H1 (cell line): ENCODE results near the gene ITGA8. TPM values are rescaled to one million over a fixed set of nuclear protein-coding genes. Genes with fewer than 3 reads are reported as not detected.

Experiments
- CTCF ChIA-PET: fragments of 300-600 bp; sonication (Branson Sonifier 250); formaldehyde crosslinking; loops from one replicate; lab custom pipeline; 2021; ENCODE audit not compliant: partially characterized antibody; lab: Charles Lee
- POLR2A ChIA-PET: fragments of 300-600 bp; sonication (Branson Sonifier 250); formaldehyde crosslinking; loops from one replicate; lab custom pipeline; 2021; ENCODE audit warnings: inconsistent platforms; ENCODE audit not compliant: partially characterized antibody; lab: Charles Lee
- DNase-seq, 2 experiments: peaks; one replicate each; pipeline versions ENCODE4 v3.0.0 to v3.0.0-alpha.2; 2010 to 2022; ENCODE audit warnings: low spot score in 2 of 2, low read depth in 1 of 2, mixed read lengths in 1 of 2
- FAIRE-seq: peaks from 2 replicates; lab custom pipeline; 2011; peaks lifted over from hg19 to GRCh38; lab: Jason Lieb, UNC
- H2AFZ ChIP-seq: 2 replicates; pipeline ENCODE4 v1.8.1; 2012; ENCODE audit warnings: low read length, inconsistent platforms
- H2AK5ac ChIP-seq: 2 replicates; pipeline ENCODE4 v1.6.1; 2013; ENCODE audit warnings: low read depth, low read length
- H2BK120ac ChIP-seq: replicated peaks from 2 replicates; pipeline ENCODE3; 2013; ENCODE audit warnings: low read depth, low read length, inconsistent platforms
- H2BK12ac ChIP-seq: 2 replicates; pipeline ENCODE4 v1.6.1; 2013; ENCODE audit warnings: low read depth, low read length
- H2BK15ac ChIP-seq: 2 replicates; pipeline ENCODE4 v1.6.1; 2013; ENCODE audit warnings: low read length
- H2BK20ac ChIP-seq: 2 replicates; pipeline ENCODE4 v1.6.1; 2013; ENCODE audit warnings: low read length
- H2BK5ac ChIP-seq: 2 replicates; pipeline ENCODE4 v1.6.1; 2013; ENCODE audit warnings: low read depth, low read length
- H3K14ac ChIP-seq: 2 replicates; pipeline ENCODE4 v1.6.1; 2013; ENCODE audit warnings: inconsistent platforms; ENCODE audit not compliant: insufficient read length
- H3K18ac ChIP-seq: 2 replicates; pipeline ENCODE4 v1.6.1; 2013; ENCODE audit warnings: low read length; ENCODE audit errors: extremely low read depth
- H3K23ac ChIP-seq: 2 replicates; pipeline ENCODE4 v1.6.1; 2013; ENCODE audit warnings: inconsistent platforms; ENCODE audit not compliant: insufficient read length
- H3K23me2 ChIP-seq: 2 replicates; pipeline ENCODE4 v1.6.1; 2013; ENCODE audit warnings: low read depth, low read length
- H3K27ac ChIP-seq: 2 replicates; pipeline ENCODE4 v1.6.1; 2011; ENCODE audit warnings: low read depth, low read length, inconsistent platforms
- H3K27me3 ChIP-seq, 4 experiments: replicated peaks in 1 of 4; 1 replicate in 1 of 4; 2 replicates in 3 of 4; pipeline versions ENCODE4 v1.6.1 to v1.8.1; 2011 to 2013; ENCODE audit warnings: low read length in 3 of 4, mild to moderate bottlenecking in 3 of 4, inconsistent platforms in 2 of 4, mixed read lengths in 2 of 4, moderate library complexity in 1 of 4; ENCODE audit not compliant: control insufficient read depth in 3 of 4, insufficient read depth in 3 of 4; ENCODE audit errors: extremely low read depth in 1 of 4
- H3K36me3 ChIP-seq, 4 experiments: 2 replicates each; pipeline versions ENCODE4 v1.6.1 to v1.8.1; 2011 to 2013; ENCODE audit warnings: mild to moderate bottlenecking in 4 of 4, low read length in 3 of 4, moderate library complexity in 2 of 4, control low read depth in 1 of 4, inconsistent platforms in 1 of 4; ENCODE audit not compliant: insufficient read depth in 4 of 4, control insufficient read depth in 2 of 4
- H3K4ac ChIP-seq: replicated peaks from 2 replicates; pipeline ENCODE3; 2013; ENCODE audit warnings: low read length, low read depth, mixed read lengths, inconsistent platforms; ENCODE audit not compliant: insufficient read length
- H3K4me1 ChIP-seq, 4 experiments: replicated peaks in 1 of 4; 1 replicate in 1 of 4; 2 replicates in 3 of 4; pipeline versions ENCODE4 v1.6.1 to v1.8.1; 2011 to 2013; ENCODE audit warnings: low read length in 3 of 4, inconsistent platforms in 2 of 4, mixed read lengths in 1 of 4; ENCODE audit not compliant: insufficient read depth in 4 of 4, control insufficient read depth in 3 of 4
- H3K4me2 ChIP-seq, 2 experiments: 2 replicates each; pipeline versions ENCODE4 v1.6.1 to v1.8.1; 2011 to 2013; ENCODE audit warnings: low read depth in 2 of 2, low read length in 2 of 2, control low read depth in 1 of 2, inconsistent platforms in 1 of 2, mild to moderate bottlenecking in 1 of 2; ENCODE audit not compliant: insufficient read depth in 1 of 2
- H3K4me3 ChIP-seq, 4 experiments: fragments of 200-600, 300-600 bp in 1 of 4; sonication (generic), shearing (Covaris generic), sonication (Bioruptor Twin) in 1 of 4; 2 replicates each; pipeline versions ENCODE4 v1.5.1 to v1.8.1; 2011 to 2016; ENCODE audit warnings: low read length in 4 of 4, low read depth in 3 of 4, control low read depth in 2 of 4, inconsistent platforms in 2 of 4, mild to moderate bottlenecking in 2 of 4, mixed read lengths in 1 of 4, moderate library complexity in 1 of 4; ENCODE audit not compliant: insufficient read depth in 2 of 4; ENCODE audit errors: extremely low read depth in 1 of 4
- H3K56ac ChIP-seq: replicated peaks from 2 replicates; pipeline ENCODE3; 2013; ENCODE audit warnings: low read depth, mild to moderate bottlenecking, mixed read lengths, low read length, inconsistent platforms; ENCODE audit not compliant: insufficient read length
- H3K79me1 ChIP-seq: 2 replicates; pipeline ENCODE4 v1.6.1; 2013; ENCODE audit warnings: low read depth, low read length, control low read depth
- H3K79me2 ChIP-seq, 2 experiments: 2 replicates each; pipeline versions ENCODE4 v1.6.1 to v1.8.1; 2012 to 2013; ENCODE audit warnings: low read length in 2 of 2, mild to moderate bottlenecking in 2 of 2, inconsistent platforms in 1 of 2; ENCODE audit not compliant: insufficient read depth in 2 of 2, control insufficient read depth in 1 of 2
- H3K9ac ChIP-seq, 4 experiments: replicated peaks in 1 of 4; 1 replicate in 1 of 4; 2 replicates in 3 of 4; pipeline versions ENCODE4 v1.6.1 to v1.8.1; 2011 to 2013; ENCODE audit warnings: low read depth in 3 of 4, low read length in 3 of 4, control low read depth in 2 of 4, mild to moderate bottlenecking in 2 of 4, moderate library complexity in 2 of 4, inconsistent platforms in 1 of 4; ENCODE audit errors: extremely low read depth in 1 of 4
- H3K9me3 ChIP-seq, 2 experiments: 2 replicates each; pipeline versions ENCODE4 v1.6.1 to v1.8.1; 2012 to 2013; ENCODE audit warnings: mild to moderate bottlenecking in 2 of 2, moderate library complexity in 2 of 2, control low read depth in 1 of 2, inconsistent platforms in 1 of 2, low read depth in 1 of 2, low read length in 1 of 2, mixed read lengths in 1 of 2; ENCODE audit not compliant: insufficient read depth in 2 of 2
- H4K20me1 ChIP-seq, 2 experiments: replicated peaks in 1 of 2; 2 replicates each; pipeline versions ENCODE3 to v1.8.1; 2011 to 2013; ENCODE audit warnings: inconsistent platforms in 2 of 2, low read length in 2 of 2, mild to moderate bottlenecking in 1 of 2; ENCODE audit not compliant: insufficient read depth in 2 of 2, control insufficient read depth in 1 of 2
- H4K5ac ChIP-seq: 2 replicates; pipeline ENCODE4 v1.6.1; 2013; ENCODE audit warnings: low read length, low read depth, mixed read lengths, inconsistent platforms; ENCODE audit not compliant: insufficient read length
- H4K8ac ChIP-seq: 2 replicates; pipeline ENCODE4 v1.8.0; 2013; ENCODE audit warnings: mild to moderate bottlenecking, moderate library complexity, low read length, inconsistent platforms; ENCODE audit not compliant: insufficient read depth; ENCODE audit errors: extremely low read depth
- H4K91ac ChIP-seq: replicated peaks from 2 replicates; pipeline ENCODE3; 2013; ENCODE audit warnings: low read length, mixed read lengths, inconsistent platforms; ENCODE audit not compliant: insufficient read length
- BCL11A ChIP-seq, 2 experiments: IDR thresholded peaks; one replicate each; pipeline ENCODE4 v1.6.1; 2011; ENCODE audit warnings: low read depth in 2 of 2, low read length in 2 of 2, mild to moderate bottlenecking in 2 of 2
- CREB1 ChIP-seq: IDR thresholded peaks from 2 replicates; pipeline ENCODE4 v1.6.1; 2012; ENCODE audit warnings: inconsistent platforms
- EGR1 ChIP-seq: IDR thresholded peaks from 2 replicates; pipeline ENCODE4 v1.6.1; 2011; ENCODE audit warnings: low read depth, low read length, borderline replicate concordance
- FOSL1 ChIP-seq: IDR thresholded peaks from 2 replicates; pipeline ENCODE4 v1.6.1; 2011; ENCODE audit warnings: mild to moderate bottlenecking, low read depth, low read length, moderate library complexity; ENCODE audit not compliant: insufficient read depth
- GTF2F1 ChIP-seq: IDR thresholded peaks from 2 replicates; pipeline ENCODE4 v1.6.1; 2012; ENCODE audit warnings: low read depth, low read length, improper control_type of control experiment, borderline replicate concordance
- JUN ChIP-seq: IDR thresholded peaks from 2 replicates; pipeline ENCODE4 v1.6.1; 2011; ENCODE audit warnings: low read depth, mild to moderate bottlenecking, improper control_type of control experiment, low read length
- PHF8 ChIP-seq: fragments of 200-600 bp; sonication (generic); conservative IDR thresholded peaks from 2 replicates; pipeline ENCODE4 v1.7.1; 2012; ENCODE audit warnings: low read depth, mild to moderate bottlenecking, inconsistent platforms, low read length, moderate library complexity
- POLR2A ChIP-seq, 2 experiments: IDR thresholded peaks; 1 replicate in 1 of 2; 2 replicates in 1 of 2; pipeline ENCODE4 v1.6.1; 2011; ENCODE audit warnings: low read depth in 2 of 2, low read length in 2 of 2, mild to moderate bottlenecking in 2 of 2; ENCODE audit errors: control extremely low read depth in 1 of 2
- POU5F1 ChIP-seq: IDR thresholded peaks from 2 replicates; pipeline ENCODE4 v1.6.1; 2011; ENCODE audit warnings: low read depth, mild to moderate bottlenecking, low read length, moderate library complexity
- RBBP5 ChIP-seq: IDR thresholded peaks from 2 replicates; pipeline ENCODE4 v1.7.1; 2012; ENCODE audit warnings: low read depth, mild to moderate bottlenecking, inconsistent platforms, low read length, moderate library complexity, borderline replicate concordance
- SAP30 ChIP-seq: fragments of 300-600 bp; sonication (generic); IDR thresholded peaks from 2 replicates; pipeline ENCODE4 v1.7.1; 2012; ENCODE audit warnings: low read length, moderate library complexity, mild to moderate bottlenecking, inconsistent platforms; ENCODE audit not compliant: insufficient read depth, insufficient replicate concordance
- SIX5 ChIP-seq: IDR thresholded peaks from 2 replicates; pipeline ENCODE4 v1.6.1; 2011; ENCODE audit warnings: mild to moderate bottlenecking, low read depth, low read length
- SP2 ChIP-seq: IDR thresholded peaks from 2 replicates; pipeline ENCODE4 v1.6.1; 2012; ENCODE audit warnings: mild to moderate bottlenecking, low read length, inconsistent platforms
- ZNF274 ChIP-seq: IDR thresholded peaks from 2 replicates; pipeline ENCODE4 v1.7.0; 2012; ENCODE audit warnings: low read length, borderline replicate concordance; ENCODE audit errors: extremely low read depth
- WGBS, 2 experiments: shearing (Covaris generic) in 1 of 2; methylation state at CpG; one replicate each; pipeline versions ENCODE4 v1.1.6 to v1.1.7; 2013 to 2015; ENCODE audit warnings: low lambda C conversion rate in 2 of 2, mixed read lengths in 2 of 2, inconsistent platforms in 1 of 2, low coverage in 1 of 2, missing lambda C conversion rate in 1 of 2; ENCODE audit not compliant: insufficient replicate concordance in 2 of 2, insufficient coverage in 1 of 2, insufficient read length in 1 of 2; ENCODE audit errors: extremely low coverage in 1 of 2, missing lambda C conversion rate in 1 of 2; 5-methylcytosine and 5-hydroxymethylcytosine counted together
- polyA plus RNA-seq, 7 experiments: library from polyadenylated mRNA; depleted of rRNA in 3 of 7; stranded (reverse) in 5 of 7; unstranded in 2 of 7; fragments of >200 nt in 5 of 7; fragments of 200-250 nt in 2 of 7; gene quantifications; 1 replicate in 5 of 7; 2 replicates in 1 of 7; 4 replicates in 1 of 7; pipeline versions ENCODE4 v1.2.1 to v1.2.3, GENCODE V29; 2011 to 2013; ENCODE audit warnings: missing spikeins in 2 of 7, mixed read lengths in 2 of 7
- total RNA-seq: library from RNA; stranded (reverse); fragmentation: NEBNext Ultra II Directional; extraction: Animal tissue kit (Norgen Biotek cat#: 25700); gene quantifications from 2 replicates; pipeline ENCODE4 v1.2.1, GENCODE V29; 2021
- TF ChIP-seq, protein P1 (sequence below): IDR thresholded peaks from 2 replicates; pipeline ENCODE4 v1.6.1; 2012; ENCODE audit warnings: inconsistent platforms

ITGA8 gene
- total and polyA plus RNA-seq, 2 of the 8 experiments (the other 6 are each of a cell fraction or from before 2014, with no cell fraction given), result not detected

DNA sequence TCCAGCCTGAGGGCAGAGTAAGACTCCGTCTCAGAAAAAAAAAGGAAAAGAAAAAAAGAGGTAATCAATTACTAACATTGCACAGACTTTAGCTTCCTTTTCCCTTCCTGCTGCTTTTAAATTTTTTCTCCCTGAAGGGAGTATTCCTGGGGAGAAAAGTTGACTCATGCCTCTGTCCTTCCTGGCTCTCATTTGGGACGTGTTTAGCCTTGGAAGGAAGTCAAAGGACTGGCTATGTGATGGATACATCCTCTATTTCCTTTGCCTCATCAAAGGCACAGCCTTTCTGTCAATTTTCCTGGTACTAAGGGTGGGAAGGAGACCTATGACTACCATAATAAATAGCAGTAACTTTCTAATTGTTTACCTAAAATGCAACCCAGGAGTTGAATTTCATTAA, 77.6 kb downstream of the ITGA8 start:
- CTCF ChIA-PET, result interaction anchor here (1.0 to 1.4 kb wide), 2 partner anchors 14 to 78 kb away, joined by 3 read pairs; partner anchors contain the start of gene ITGA8
- 72% methylated on average over 1 of the region's 2 CpGs; no CpG with 5 or more reads in 1 of the 2 experiments for WGBS, 2 experiments
- Histone ChIP-seq H3K14ac (no peak overlapping the region), H2BK5ac (no peak overlapping the region), H3K4me1 (no peaks in the 10 kb centered on the region), H3K23me2 (no peaks in the 10 kb centered on the region), H3K56ac (no peak overlapping the region), H3K79me1 (no peaks in the 10 kb centered on the region), H3K4me2 (no peak overlapping the region), H2BK120ac (no peak overlapping the region), H3K79me2 (no peaks in the 10 kb centered on the region), H3K9ac (no peak overlapping the region), H4K8ac (no peak overlapping the region), H3K27ac (no peak overlapping the region), H2BK12ac (no peak overlapping the region), H3K4me3 (no peak overlapping the region), H3K4ac (no peak overlapping the region), H2AK5ac (no peak overlapping the region), H3K27me3 (no peaks in the 10 kb centered on the region), H3K18ac (no peak overlapping the region), H3K36me3 (no peaks in the 10 kb centered on the region), H3K9me3 (no peaks in the 10 kb centered on the region), H2BK15ac (no peak overlapping the region), H2BK20ac (no peak overlapping the region), H4K20me1 (no peaks in the 10 kb centered on the region), H4K91ac (no peak overlapping the region), H2AFZ (no peak overlapping the region), H3K23ac (no peak overlapping the region), H4K5ac (no peak overlapping the region)
- DNase-seq, result no peak
- POLR2A ChIA-PET, result no interaction called here
- FAIRE-seq, result no peak
- TF ChIP-seq SP2 (no peak), POU5F1 (no peak), FOSL1 (no peak), CREB1 (no peak), EGR1 (no peak), SIX5 (no peak), PHF8 (no peak), POLR2A (IDR thresholded peaks at IDR 0.05; ENCODE audit: control extremely low read depth in 1 of 2, low read depth in 2 of 2, low read length in 2 of 2) (no peak), JUN (no peak), BCL11A (IDR thresholded peaks at IDR 0.05; ENCODE audit: low read depth in 2 of 2, low read length in 2 of 2) (no peak), SAP30 (no peak), ZNF274 (no peak), RBBP5 (no peak), GTF2F1 (no peak)
- TF ChIP-seq, protein P1, sequence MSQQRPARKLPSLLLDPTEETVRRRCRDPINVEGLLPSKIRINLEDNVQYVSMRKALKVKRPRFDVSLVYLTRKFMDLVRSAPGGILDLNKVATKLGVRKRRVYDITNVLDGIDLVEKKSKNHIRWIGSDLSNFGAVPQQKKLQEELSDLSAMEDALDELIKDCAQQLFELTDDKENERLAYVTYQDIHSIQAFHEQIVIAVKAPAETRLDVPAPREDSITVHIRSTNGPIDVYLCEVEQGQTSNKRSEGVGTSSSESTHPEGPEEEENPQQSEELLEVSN, result no peak
